HG02981 (cell line): ENCODE results near the gene TUNAR.
"Not testable (repeated sequence)": the region's sequence is repeated elsewhere in the genome, so short reads cannot be mapped to it uniquely, and the experiment has no call there.

Source experiments
- ATAC-seq: cut with Tn5 transposase; IDR thresholded peaks from one replicate; pipeline ENCODE4 v1.9.1; 2021; ENCODE audit warnings: mild to moderate bottlenecking, moderate library complexity; ENCODE audit not compliant: unreplicated experiment

Gene TUNAR

GRCh38 chr14:95964901-95965300 lies 88.3 kb downstream of the TUNAR start:
- no peak for ATAC-seq

DNA sequence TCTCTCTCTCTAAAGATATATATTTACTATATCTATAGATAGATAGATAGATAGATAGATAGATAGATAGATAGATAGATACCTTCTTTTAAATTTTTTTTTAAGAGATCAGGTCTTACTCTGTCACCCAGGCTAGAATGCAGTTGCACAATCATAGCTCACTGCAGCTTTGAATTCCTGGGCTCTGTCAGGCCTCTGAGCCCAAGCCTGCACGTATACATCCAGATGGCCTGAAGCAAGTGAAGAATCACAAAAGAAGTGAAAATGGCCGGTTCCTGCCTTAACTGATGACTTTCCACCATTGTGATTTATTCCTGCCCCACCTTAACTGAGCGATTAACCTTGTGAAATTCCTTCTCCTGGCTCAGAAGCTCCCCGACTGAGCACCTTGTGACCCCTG lies 91.4 kb downstream of the TUNAR start:
- not testable (repeated sequence) for ATAC-seq
